ENCODE measurements around the gene RALY.

RALY gene

DNA sequence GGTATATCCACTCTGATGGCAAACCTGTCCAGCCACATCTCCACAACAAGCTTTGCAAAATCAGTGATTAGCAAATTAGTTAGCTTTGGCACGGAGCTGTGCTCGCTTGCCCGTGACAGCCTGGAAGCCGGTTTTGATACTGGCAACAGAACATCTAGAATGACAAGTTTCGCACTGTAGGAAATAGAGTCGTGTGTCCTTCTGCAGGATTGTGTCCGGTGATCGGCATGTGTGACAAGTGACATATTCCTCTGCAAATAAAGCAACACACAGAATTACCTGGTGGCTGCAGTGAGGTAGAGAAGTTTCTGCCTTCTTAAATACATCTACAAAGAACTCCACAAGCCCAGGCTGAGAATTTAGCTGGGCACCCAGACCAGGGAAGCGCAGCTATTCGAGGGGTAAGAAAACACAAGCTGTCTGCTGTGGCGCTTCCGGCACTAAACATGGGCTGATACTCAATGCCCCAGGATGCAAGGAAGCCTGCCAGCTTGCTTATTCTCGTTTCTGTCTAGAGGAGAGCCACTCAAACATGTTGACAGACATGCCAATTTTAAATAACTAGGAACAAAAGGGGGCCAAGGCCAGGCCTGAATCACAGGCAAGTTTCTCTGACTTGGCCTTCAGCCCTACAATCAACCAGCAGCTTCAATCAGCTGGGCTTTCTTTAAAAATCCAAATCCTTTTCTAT, 96.1 kb downstream of the RALY start:
- TF ChIP-seq CTCF (conservative IDR thresholded peaks at IDR 0.05; ENCODE audit: low read length) = no peak
- H3K4me3 ChIP-seq (ENCODE audit: low read length) = no peak overlapping the region
- DNase-seq (ENCODE audit: low read depth) = no peak

- no peak for DNase-seq (ENCODE audit: low read depth)
- no peak overlapping the region for H3K4me3 ChIP-seq (ENCODE audit: low read length)
- no peak for TF ChIP-seq CTCF (conservative IDR thresholded peaks at IDR 0.05; ENCODE audit: low read length)
Observed at GRCh38 chr20:34090645-34091044, 96.9 kb downstream of the RALY start.

GRCh38 chr20:34091637-34092200, 98.0 kb downstream of the RALY start:
- DNase-seq (ENCODE audit: low read depth) = no peak
- TF ChIP-seq CTCF (conservative IDR thresholded peaks at IDR 0.05; ENCODE audit: low read length) = no peak
- no peak overlapping the region for H3K4me3 ChIP-seq (ENCODE audit: low read length)

DNA sequence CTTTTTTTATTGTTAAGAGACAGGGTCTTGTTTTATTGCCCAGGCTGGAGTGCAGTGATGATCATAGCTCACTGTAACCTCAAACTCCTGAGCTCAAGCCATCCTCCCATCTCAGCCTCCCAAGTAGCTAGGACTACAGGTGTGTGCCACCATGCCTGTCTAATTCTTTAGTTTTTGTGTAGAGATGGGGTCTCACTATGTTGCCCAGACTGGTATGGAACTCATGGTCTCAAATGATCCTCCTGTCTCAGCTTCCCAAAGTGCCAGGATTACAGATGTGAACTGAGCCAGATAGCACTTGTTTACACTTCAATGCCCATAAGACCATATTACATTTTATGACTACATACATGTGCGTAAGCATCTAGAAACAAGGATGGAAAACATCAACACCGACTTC, 100.2 kb downstream of the RALY start:
- no peak for DNase-seq (ENCODE audit: low read depth)
- H3K4me3 ChIP-seq (ENCODE audit: low read length) = no peak overlapping the region
- no peak for TF ChIP-seq CTCF (conservative IDR thresholded peaks at IDR 0.05; ENCODE audit: low read length)

GRCh38 chr20:34095825-34096224, 102.1 kb downstream of the RALY start:
- no peak for DNase-seq (ENCODE audit: low read depth)
- TF ChIP-seq CTCF (conservative IDR thresholded peaks at IDR 0.05; ENCODE audit: low read length) = no peak
- H3K4me3 ChIP-seq (ENCODE audit: low read length) = no peak overlapping the region

DNA sequence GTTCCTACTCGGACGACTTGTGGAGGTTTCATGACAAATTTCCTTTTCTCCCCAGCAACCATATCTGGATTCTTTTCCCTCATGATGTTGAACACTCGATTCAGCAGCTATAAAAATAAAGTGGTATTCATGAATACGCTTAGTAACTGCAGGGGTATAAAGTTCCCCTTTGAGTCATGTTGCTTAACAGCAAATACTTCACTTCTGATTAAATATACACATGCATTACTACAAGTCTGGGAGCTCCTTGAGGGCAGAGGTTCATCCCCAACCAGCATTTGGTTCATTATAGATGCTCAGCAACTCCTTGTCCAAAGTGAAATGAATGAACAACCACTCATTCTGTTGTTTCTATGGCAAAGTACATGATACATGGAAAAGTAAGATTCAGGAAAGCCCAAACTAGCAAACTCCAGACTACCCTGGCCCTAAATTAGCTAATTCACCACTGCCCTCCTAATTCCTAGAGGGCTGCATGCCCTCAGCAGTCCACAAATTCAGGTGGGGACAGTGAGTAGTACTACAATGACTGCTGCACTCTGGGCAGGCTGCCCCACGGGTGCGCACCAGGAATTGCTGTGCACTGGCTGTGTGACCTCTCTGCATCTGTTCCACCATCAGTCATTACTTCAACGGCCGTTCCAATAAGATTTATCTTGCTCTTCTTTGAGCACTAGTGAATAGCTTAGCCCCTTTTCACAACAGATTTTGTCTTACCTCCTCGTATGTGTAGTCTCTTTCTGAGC, 103.2 kb downstream of the RALY start:
- no peak for DNase-seq (ENCODE audit: low read depth)
- TF ChIP-seq CTCF (conservative IDR thresholded peaks at IDR 0.05; ENCODE audit: low read length) = no peak
- no peak overlapping the region for H3K4me3 ChIP-seq (ENCODE audit: low read length)

GRCh38 chr20:34098570-34098969, 104.9 kb downstream of the RALY start:
- DNase-seq (ENCODE audit: low read depth) = no peak
- H3K4me3 ChIP-seq (ENCODE audit: low read length) = no peak overlapping the region
- TF ChIP-seq CTCF (conservative IDR thresholded peaks at IDR 0.05; ENCODE audit: low read length) = no peak
